MM.1S (cell line): Measurements from ENCODE around the gene OR2AP1.

Source experiments
- CTCF ChIP-seq: fragments of 300-600 bp; sonication (generic); IDR thresholded peaks from 2 replicates; pipeline ENCODE4 v1.5.1; 2016; ENCODE audit warnings: antibody characterized with exemption, low read length, mixed read lengths
- EZH2 ChIP-seq: fragments of 300-600 bp; sonication (generic); optimal IDR thresholded peaks from 2 replicates; pipeline ENCODE3; 2017; ENCODE audit warnings: low read depth, mild to moderate bottlenecking, antibody characterized with exemption, low read length, mixed read lengths

GRCh38 chr12:55572168-55572567, at the start of gene OR2AP1:
- TF ChIP-seq CTCF (no peak), EZH2 (no peak)
